ENCODE measurements around the gene AGBL1.
"Not testable (repeated sequence)": the region's sequence is repeated elsewhere in the genome, so short reads cannot be mapped to it uniquely, and the experiment has no call there.

Gene AGBL1

DNA sequence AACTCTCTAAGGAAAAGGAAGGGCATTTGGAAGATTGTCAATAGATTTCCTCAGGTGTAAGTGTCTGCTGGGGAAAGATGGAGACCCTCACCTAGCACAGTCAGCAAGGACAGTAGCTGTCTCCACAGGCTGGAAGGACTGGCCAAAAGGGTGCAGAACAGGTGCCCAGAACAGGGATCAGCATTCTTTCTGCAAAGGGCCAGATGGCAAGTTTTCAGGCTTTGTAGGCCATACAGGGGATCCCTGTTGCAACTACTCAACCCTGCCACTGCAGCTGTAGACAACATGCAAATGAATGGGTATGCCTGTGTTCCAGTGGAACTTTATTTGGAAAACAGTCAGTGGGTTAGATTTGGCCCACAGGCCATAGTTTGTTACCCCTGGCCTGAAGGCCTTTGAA, 8.1 kb downstream of the AGBL1 start:
- no peak for FAIRE-seq

DNA sequence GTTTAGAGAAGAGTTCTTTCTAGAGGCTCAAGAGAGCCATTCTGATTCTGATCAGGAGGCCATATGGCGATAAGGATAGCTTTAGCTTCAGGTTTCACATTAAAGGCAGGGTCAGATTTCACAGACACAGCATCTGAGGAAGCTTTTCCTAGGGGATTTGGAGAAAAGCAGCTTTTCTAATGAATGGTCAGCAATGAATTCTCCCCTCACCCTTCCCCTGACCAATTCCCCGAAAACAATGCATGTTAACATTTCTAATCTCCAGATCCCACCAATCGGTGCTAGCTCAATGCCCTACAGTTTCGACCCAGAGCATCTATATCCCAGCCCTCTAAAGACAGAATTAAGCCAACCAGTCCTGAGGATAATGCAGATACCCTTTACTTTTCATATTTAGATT, 9.8 kb downstream of the AGBL1 start:
- no peak for FAIRE-seq

DNA sequence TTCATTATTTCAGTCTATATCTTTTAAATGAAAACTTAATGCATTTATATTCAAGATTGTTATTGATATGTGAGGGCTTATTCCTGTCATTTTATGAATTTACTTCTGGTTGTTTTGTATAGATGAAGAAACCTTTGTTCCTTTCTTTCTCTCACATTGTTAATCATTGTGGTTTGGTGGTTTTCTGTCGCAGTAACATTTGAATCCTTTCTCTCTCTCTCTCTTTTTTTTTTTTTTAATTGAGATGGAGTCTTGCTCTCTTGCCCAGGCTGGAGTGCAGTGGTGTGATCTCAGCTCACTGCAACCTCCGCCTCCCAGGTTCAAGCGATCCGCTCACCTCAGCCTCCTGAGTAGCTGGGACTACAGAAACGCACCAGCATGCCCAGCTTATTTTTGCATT, 22.1 kb downstream of the AGBL1 start:
- no peak for FAIRE-seq

DNA sequence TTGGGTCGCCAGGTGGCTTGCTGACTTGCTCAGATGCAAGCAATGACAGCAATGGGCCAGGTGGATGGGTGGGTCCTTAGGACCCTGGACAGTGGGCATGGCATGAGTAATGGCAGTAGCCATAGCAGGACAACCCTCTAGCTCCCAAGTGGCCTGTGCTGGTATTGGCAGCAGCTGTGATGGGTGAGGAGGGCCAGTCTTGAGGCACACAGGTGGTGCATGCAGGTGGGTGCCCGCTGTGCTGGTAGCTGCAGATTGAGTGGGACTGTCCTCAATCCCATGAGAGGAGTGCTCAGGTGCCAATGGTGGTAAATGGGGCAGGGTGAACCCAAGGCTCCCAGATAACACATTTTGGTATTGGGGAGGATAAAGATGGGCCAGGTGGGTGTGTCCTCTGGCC, 24.2 kb downstream of the AGBL1 start:
- no peak for FAIRE-seq

DNA sequence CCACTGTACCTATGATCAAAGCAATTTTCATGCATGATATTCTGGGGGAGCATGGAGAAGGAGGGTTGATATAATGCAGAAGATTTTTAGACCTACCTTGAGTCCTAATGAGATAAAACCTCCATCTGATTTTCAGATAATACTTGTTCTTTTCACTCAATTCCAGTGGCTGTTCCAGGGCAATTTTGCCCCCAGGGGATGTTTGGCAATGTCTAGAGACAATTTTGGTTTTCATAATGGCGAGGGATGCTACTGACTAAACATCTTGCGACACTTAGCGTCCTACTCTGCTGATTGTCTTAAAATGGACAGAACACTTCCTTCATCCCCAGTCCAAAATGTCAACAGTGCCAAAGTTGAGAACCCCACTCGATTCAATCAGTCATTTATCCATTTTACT, 26.6 kb downstream of the AGBL1 start:
- FAIRE-seq = no peak

DNA sequence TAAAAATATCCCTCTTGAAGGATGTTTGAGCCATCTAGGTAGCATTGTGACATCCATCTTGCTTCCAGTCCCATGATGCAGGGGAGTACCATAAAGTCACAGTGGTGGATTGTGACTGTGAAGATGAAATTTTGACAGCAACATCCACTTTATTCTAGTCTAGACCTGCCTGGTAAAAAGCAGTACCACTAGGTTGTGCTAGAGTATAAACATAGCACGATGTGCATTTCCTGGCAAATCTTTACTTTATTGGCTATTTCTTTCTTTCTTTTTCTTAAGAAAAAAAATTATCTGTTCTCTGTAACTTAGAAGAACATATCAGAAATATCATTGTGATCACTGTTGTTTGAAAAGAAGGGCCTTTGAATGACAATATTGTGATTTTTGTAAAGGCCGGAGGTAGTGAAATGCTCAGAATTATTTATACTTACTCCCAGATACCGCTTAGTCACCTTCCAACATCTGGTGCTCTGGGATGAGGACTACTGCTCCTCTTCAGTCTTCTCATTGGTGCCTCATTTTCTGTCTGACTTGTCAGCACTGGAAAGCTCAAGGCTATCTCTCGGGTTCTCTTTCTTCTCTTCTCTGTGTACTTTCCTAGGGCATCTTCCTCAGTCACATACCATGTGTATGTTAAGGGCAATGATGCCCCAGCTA, 35.6 kb downstream of the AGBL1 start:
- FAIRE-seq = no peak

DNA sequence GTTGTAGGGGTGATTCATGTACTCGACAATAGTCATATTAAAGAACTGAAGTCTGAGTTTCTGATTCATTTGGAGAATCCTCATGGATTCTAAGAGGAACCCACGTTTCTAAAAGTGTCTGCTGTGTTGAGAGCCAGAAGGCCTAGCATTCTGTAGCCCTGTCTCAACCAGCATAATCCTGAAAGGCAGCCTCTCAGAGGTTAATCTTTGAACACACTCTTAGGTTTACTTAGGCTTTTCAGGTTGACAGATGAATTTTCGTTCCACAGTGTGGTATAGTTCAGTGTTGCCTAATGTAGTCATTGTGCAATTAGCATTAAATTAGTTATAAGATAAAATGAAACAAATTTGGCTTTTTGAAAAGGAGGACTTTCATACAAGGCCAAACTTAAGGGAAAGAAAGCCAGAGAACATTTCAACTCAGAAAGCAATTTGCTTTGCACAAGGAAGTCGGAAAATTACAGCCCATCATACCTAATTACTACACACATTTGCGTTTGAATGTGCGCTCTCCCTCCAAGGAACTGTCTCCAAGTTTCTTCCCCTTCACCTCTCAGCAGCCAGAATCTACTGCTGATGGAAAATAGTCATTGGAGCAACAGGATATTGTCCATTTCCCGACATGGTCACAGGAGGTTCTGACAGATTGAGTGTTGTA, 42.0 kb downstream of the AGBL1 start:
- FAIRE-seq = no peak

DNA sequence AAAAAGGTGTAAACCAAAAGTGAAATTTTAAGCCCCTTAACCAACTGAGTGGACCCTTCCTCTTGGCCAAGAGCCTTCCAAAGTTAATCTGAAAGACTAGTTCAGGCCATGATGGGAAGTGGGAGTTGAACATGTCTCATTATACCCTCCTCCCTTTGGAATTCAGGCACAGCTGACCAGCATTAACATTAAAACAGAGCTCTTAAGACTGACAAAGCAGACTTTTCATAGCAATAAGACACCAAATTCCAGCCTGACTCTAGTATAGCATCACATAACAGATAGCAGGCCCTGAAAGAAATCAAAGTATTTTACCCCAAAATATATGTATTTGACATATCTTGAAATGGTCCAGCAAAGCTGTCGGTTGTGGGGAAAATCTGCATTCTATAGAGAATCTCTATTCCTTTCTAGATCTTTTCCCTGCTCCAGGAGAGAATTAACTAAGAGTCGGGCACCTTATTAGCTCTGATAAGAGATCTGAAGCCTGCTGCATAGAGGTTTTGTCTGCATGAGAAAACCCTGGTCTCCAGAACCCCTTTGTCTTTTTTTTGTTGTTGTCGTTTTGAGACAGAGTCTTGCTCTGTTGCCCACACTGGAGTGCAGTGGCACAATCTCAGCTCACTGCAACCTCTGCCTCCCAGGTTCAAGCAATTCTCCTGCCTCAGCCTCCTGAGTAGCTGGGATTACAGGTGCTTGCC, 43.2 kb downstream of the AGBL1 start:
- FAIRE-seq = not testable (repeated sequence)

DNA sequence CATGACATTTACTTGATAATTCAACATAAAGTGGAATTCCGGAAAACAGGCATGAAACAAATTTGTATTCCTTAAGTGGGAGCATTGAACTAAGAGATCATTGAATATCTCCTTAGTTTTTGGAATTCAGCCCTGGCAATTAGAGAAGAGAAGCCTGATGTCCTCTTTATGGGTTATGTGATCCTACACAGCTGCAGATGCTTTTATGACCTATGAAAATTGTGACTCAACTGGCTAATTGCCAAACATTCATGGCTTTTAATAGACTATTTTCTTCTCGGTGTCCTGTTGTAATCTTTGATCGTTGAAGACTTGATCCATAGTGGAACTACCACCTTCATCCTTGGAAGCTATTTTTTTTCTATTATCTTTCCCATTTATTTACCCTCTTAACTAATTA, 46.1 kb downstream of the AGBL1 start:
- FAIRE-seq = no peak

DNA sequence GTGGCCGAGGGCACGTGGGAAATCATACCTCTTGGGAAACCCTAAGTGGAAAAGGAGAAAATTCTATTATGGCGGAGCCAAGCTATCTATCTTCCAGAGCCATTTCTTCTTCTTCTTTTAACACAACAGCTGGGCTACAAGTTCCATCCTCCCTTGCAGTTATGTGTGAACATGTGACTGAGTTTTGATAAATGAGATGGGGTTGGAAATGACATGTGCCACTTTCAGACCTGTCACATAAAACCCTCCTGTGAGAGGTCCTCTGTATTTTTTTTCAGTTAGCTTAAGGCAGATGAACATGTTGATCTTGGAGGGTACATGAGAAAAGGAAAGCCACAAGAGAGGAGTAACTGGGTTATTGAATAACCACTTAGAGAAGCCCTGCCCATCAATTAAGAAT, 47.9 kb downstream of the AGBL1 start:
- no peak for FAIRE-seq

DNA sequence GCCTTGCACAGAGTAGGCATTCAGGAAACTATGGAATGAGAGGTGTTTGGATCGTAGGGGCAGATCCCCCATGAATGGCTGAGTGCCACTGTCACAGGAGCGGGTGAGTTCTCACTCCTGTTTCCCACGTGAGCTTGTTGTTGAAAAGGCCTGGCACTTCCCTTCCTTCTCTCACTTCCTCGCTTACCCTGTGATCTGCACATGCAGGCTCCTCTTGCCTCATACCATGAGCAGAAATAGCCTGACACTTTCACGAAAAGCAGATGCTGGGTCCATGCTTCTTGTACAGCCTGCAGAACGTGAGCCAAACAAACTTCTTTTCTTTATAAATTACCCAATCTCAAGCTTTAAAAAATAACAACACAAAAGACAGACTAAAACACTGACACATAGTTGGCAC, 55.4 kb downstream of the AGBL1 start:
- no peak for FAIRE-seq

DNA sequence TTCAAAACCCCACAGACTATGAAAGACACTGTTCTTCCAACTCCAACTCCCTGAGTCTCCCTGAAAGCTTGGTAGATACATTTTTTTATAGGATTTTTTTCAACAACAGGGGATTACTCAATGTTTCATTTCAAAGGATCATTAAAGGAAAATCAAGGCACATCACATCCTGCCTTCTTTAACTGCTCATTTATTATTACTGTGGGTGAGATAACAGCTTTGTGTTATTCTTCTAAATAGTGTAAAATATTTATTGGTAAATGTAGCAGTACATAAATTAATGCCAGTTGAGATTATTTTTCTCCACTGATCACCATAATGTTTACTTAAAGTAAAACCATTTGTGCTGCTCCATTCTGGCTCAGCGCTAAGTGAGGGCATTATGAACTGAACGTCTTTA, 57.2 kb downstream of the AGBL1 start:
- FAIRE-seq = no peak

DNA sequence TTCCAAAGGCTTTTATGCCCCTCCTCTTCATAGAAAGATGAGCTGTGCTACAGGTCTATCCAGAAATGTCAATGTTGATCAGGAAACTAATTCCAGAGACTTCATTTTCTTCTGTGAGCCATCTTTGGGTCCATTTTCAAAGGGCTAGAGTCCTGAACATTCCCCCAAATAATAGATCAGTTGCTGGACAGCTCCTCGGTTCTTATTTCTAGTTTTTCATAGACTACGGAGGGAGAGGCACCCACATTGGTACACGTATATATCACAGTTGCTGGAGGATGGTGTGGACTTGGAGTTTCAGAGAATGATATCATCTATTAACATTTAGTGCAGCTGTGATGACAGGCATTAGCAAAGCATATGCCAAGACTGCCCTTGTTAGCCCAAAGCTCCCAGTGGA, 59.1 kb downstream of the AGBL1 start:
- FAIRE-seq = no peak

DNA sequence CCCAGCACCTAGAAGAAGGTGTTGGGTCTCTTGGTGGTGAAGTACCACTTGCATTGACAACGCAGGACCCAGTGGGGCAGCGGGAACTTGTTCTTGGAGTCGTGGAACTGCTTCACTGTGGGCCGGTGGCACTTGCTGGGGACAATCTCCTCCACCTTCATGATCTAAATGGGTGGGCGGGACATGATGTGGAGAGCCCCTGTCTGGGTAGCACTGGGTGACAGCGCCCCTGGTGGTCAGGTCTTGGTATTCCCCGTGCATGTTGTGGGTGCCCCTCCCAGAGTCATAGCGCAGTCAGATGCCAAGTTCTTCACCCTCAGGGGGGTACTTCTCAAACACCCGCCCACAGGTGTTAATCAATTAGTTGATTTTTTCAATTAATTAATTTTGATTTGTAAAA, 60.2 kb downstream of the AGBL1 start:
- no peak for FAIRE-seq

DNA sequence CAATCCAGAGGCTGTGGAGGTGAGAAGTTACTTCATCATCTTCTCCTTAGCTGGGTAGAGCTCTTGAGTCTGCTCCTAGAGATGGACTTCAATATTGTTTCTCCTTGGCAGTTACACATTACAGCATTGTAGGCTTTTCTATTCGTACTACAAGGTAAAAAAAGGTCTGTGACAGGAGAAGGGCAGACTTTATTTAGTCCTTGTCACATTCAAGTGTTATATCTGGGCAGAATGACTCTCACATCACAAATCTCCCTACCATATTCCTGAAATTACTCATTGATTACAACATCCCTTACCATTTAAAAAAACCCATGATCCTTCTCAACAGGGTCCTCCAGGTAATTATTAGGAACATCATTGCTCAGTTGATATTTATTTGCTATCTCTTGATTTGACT, 75.0 kb downstream of the AGBL1 start:
- no peak for FAIRE-seq

DNA sequence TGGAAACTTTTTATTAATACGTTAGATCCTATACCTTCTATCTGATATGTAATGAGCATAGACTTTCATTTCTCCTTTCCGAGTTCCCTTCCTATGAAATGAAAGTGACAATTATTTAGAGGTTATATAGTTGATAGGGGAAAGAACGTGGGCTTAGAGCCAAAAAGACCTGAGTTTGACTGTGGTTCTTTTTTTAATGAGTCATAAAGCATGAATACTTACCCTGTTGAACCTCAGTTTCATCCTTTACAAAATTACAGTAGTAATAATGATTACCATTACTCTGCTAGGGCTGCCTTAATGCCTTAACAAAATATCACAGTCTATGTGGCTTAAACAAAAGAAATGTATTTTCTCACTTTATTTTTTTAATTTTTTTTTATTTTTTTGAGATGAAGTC, 75.9 kb downstream of the AGBL1 start:
- no peak for FAIRE-seq

DNA sequence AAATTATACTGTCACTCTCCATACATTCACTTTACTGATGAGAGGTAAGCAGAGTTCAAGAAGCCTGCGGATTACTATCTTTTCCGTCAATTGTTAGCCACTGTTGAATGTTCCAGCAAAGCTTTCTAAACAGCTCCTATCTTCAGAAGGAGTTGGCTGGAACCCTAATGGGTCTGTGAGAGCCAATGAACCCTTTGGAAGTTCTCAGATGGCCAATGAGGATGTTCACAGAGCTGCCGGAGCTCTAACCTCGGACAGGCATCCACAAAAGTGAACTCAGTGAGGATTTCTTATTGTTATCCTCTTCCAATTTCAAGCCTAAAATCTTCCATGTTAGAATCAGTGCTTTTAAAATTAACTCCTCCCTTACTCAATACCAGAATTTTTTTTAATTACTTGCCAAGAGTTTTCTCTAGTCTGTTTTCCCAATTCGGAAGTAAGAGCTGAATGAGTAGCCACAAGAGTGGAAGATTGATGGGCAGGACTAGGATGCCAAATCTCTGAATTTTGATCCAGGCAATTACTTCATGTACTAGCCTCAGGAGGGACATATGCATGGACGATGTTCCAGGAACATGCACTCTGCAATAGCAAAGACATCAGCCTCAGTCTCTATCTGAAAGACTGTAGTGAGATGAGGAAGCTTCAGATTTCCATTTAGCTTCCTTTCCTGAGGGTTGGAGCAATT, 78.1 kb downstream of the AGBL1 start:
- FAIRE-seq = no peak

DNA sequence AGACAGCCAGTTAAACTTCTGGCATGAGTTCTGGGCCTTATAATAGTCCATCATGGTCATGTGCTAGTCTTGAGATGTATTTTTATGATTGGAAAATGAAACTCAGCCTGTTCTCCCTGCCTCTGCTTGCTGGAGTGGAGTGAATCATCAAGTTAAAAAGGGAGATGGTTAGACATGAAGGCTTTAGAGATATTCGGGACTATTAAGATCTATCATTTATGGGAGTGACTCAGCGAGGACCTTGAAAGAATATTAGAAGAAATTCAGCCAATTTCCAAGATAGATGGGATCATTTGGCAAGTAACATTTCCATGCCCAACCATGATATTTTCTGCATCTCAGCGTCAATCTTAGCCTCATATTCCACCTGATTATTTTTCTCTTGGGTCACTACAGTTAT, 79.8 kb downstream of the AGBL1 start:
- FAIRE-seq = no peak

DNA sequence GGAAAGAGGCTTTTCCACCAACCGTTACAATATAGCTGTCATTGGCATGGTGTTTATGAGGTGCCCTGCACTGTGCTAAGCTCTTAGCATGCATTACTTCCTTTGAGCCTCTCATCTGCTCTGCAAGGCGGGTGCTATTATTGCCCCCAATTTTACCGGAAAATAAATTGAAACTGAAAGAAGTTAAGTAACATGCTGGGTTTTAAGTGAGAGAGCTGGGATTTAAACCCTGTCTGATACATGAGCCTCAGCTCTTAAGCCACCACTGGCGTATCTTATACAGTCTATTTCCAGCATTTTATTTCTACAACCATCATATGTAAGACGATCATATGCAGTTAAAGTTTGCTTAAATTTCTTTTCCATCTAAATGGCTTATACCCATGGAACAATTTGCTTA, 81.6 kb downstream of the AGBL1 start:
- FAIRE-seq = no peak

DNA sequence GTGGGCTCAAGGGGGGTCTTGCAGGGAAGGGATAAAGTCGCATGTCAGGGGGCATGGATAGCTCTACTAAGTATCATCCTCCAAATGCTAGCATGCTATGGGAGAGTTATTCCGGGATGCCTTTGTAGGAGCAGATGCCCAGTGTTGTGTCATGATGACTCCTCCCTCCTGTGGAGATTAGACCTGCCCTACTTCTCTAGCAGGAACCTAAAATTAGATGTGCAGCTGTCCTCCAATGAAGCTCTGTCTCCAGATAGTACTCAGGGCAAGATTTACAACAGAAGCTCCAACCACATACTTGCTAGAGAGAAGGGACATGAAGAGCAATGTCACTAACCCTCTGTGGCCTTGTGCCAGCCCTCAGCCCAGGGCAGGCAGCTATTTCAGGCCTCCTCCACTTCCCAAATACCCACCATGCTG, 82.5 kb downstream of the AGBL1 start:
- FAIRE-seq = no peak

DNA sequence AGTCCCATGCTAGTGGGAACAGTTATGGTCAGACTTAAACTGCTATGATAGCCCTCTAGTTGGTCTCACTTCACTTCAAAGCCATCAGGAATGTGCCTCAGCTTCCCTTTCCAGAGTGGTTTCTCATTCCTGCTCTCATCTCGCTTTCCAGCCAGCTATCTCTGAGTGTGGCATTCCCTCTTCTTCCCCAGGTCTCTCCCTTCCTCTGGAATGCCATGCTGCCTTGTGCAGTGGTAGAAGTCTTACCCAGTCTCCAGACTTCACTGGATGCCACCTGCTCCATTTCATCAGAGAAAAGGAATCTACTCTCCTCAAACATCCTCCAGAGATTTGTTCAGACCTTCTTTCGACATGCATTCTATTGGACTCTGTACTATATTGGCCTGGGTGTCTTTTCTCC, 83.0 kb downstream of the AGBL1 start:
- FAIRE-seq = no peak

DNA sequence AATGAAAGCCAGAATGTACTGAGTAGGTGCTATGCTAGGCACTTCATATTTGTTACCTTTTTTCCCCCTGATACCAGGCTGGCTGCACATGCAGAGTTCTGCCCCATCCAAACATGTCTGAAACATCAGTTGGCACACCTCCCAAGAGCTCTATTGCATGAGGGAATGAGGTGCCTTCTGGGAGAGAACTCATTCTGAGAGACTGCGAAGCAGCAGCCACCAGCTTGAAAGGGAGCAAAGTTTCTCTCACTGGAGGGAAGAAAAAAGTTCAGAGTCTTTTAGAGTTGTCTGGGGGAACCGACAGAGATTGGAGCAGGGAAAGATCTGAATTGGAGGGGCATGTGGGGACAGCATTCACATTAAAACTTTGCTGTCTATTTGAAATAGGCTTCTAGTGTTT, 84.1 kb downstream of the AGBL1 start:
- no peak for FAIRE-seq

DNA sequence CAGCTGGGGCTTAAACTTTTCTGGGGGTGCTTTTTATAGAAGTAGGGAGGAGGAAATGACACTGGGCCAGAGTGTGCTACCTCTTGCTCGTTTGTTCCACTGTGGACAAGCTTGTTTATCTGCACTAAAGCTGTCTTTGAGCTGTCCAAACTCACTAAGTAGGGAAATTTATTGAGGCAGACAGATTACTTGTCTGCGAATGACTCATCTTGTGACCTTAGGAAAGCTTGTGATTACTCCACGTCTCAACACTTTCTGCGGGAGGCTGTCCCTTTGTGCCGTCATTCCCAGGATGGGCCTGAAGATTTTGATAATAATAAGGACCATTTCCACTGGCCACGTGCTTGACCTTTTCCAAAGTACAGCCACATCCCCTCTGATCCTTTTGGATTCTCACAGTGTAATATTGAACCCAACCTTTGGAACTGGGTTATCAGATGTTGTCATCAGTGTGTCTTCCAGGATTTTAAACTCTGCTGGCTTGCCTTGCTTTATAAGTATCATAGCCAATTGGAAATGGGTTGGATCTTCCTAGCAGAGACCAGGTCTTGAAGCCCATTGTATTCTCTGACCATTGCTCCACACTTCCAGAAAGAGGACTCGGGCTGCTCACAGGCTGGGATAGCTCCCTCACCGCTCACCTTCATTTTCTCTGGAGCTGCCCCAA, 84.7 kb downstream of the AGBL1 start:
- no peak for FAIRE-seq

Data from A204.1 (cell line).